ENCODE data around the gene LECT2. TPM values are rescaled to one million over a fixed set of nuclear protein-coding genes. Genes with fewer than 3 reads are reported as not detected.

LECT2 gene
- total RNA-seq, 4 donors from 2014 or later, result not detected

GRCh38 chr5:135978212-135978631 lies 23.4 kb upstream of the LECT2 start:
- Histone ChIP-seq H3K4me3 (no peak overlapping the region), H3K27me3 (no peaks in the 10 kb centered on the region), H3K27ac (replicated peaks in 1 of 4) (no peak overlapping the region), H3K9me3 (no peaks in the 10 kb centered on the region), H3K4me1 (peaks cover 0 to 26% (median 17%) of the 10 kb centered on the region in 4 donors), H3K36me3 (no peaks in the 10 kb centered on the region)
- DNase-seq (ENCODE audit: extremely low spot score), result no peak
- TF ChIP-seq POLR2A (IDR thresholded peaks at IDR 0.05; ENCODE audit: low read depth) (no peak), EP300 (IDR thresholded peaks at IDR 0.05) (no peak), CTCF (IDR thresholded peaks at IDR 0.05) (no peak), POLR2AphosphoS5 (IDR thresholded peaks at IDR 0.05) (no peak)
- intact Hi-C loops (cut with DNase I), result no loop called here
- 95% methylated on average over 4 of the region's 4 CpGs for WGBS

DNA sequence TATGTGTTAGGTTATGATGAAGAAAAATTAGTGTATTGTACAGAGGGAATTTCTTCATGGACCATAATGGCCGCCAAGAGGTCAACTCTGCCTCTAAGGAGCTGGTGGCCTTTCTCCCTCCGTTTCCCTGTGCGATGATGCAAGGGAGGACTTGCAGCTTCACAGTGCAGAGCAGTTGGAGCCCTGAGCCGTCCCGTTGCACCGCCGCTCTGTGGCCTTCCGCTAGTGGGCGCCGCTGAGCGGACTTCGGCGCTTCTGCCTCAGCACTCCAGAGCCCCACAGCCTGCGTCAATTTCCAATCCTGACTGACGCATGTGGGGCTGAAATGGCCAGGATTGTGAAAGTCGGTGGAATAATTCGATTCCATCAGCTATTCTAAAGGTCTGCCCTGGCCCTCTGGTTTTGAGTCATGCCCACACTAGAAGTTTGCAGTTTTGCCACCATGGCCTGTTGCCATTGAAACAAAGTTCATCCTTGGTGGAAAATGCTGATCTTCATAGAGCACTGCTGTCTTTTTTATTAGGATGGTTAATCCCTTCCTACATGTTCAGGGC lies 22.7 kb upstream of the LECT2 start:
- Histone ChIP-seq H3K27ac (replicated peaks in 1 of 4) (no peak overlapping the region), H3K36me3 (no peaks in the 10 kb centered on the region), H3K4me3 (no peak overlapping the region), H3K27me3 (no peaks in the 10 kb centered on the region), H3K4me1 (peaks cover 0 to 26% (median 17%) of the 10 kb centered on the region in 4 donors), H3K9me3 (no peaks in the 10 kb centered on the region)
- DNase-seq (ENCODE audit: extremely low spot score), result no peak
- no peak for TF ChIP-seq POLR2A (IDR thresholded peaks at IDR 0.05; ENCODE audit: low read depth)
- no peak for TF ChIP-seq EP300 (IDR thresholded peaks at IDR 0.05)
- TF ChIP-seq CTCF (IDR thresholded peaks at IDR 0.05), result peak; percentile 16 to 48 (median 30)
- peak in 1 of 2 donors; percentile 29 for TF ChIP-seq POLR2AphosphoS5 (IDR thresholded peaks at IDR 0.05)
- intact Hi-C loops (cut with DNase I), result no loop called here
- 38% methylated on average over 10 of the region's 17 CpGs for WGBS

DNA sequence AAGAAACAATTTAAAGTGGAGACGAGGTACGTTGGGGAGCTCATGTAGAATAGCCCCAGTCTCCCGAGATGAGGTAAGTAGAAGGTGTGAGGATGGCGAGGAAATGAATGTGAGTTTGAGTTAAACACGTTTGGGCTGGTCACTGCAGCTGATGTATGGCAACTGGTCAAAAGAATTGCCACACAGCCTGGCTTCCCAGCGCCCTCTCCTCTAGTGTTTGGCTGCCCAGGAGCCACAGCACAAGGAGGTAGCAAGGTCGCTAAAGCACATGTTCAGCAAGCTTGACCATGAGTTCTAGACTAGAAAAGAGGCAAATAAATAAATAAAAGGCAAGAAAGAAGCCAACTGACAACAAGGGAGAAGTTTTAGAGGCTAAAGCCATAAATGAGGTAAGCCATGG lies 21.4 kb upstream of the LECT2 start:
- Histone ChIP-seq H3K9me3 (no peaks in the 10 kb centered on the region), H3K27me3 (no peaks in the 10 kb centered on the region), H3K4me1 (peaks cover 0 to 26% (median 17%) of the 10 kb centered on the region in 4 donors), H3K27ac (replicated peaks in 1 of 4) (no peak overlapping the region), H3K36me3 (no peaks in the 10 kb centered on the region), H3K4me3 (no peak overlapping the region)
- intact Hi-C loops (cut with DNase I), result no loop called here
- DNase-seq (ENCODE audit: extremely low spot score), result no peak
- TF ChIP-seq EP300 (IDR thresholded peaks at IDR 0.05), result no peak
- TF ChIP-seq POLR2AphosphoS5 (IDR thresholded peaks at IDR 0.05), result no peak
- TF ChIP-seq CTCF (IDR thresholded peaks at IDR 0.05), result no peak
- no peak for TF ChIP-seq POLR2A (IDR thresholded peaks at IDR 0.05; ENCODE audit: low read depth)
- WGBS, result 90% methylated on average over 7 of the region's 7 CpGs

- 95% methylated on average over 4 of the region's 4 CpGs for WGBS
- Histone ChIP-seq H3K27me3 (no peaks in the 10 kb centered on the region), H3K36me3 (no peaks in the 10 kb centered on the region), H3K9me3 (no peaks in the 10 kb centered on the region), H3K4me1 (peaks cover 0 to 23% (median 17%) of the 10 kb centered on the region in 4 donors), H3K27ac (replicated peaks in 1 of 4) (no peak overlapping the region), H3K4me3 (no peak overlapping the region)
- TF ChIP-seq POLR2AphosphoS5 (IDR thresholded peaks at IDR 0.05) (no peak), POLR2A (IDR thresholded peaks at IDR 0.05; ENCODE audit: low read depth) (no peak), EP300 (IDR thresholded peaks at IDR 0.05) (no peak), CTCF (IDR thresholded peaks at IDR 0.05) (no peak)
- DNase-seq (ENCODE audit: extremely low spot score), result no peak
- intact Hi-C loops (cut with DNase I), result no loop called here
These were observed 20.3 kb upstream of the LECT2 start for GRCh38 chr5:135975122-135975521.
